BLaER1 treated with 17β-estradiol and CSF1 and Interleukin-3, amounts not matched to agents 10 nM and 100 nM (cell line): Measurements from ENCODE around the gene CDCP1.

Experiments
- H3K27ac ChIP-seq, 11 experiments: shearing (Covaris generic); formaldehyde crosslinking; 2 replicates each; pipeline ENCODE4 v1.8.1; 2022
- H3K27me3 ChIP-seq, 11 experiments: shearing (Covaris generic); formaldehyde crosslinking; 2 replicates each; pipeline ENCODE4 v1.8.1; 2022
- H3K36me3 ChIP-seq, 11 experiments: shearing (Covaris generic); formaldehyde crosslinking; 2 replicates each; pipeline ENCODE4 v1.8.1; 2022
- H3K4me1 ChIP-seq, 10 experiments: shearing (Covaris generic); formaldehyde crosslinking; 2 replicates each; pipeline ENCODE4 v1.8.1; 2022
- H3K4me2 ChIP-seq, 11 experiments: shearing (Covaris generic); formaldehyde crosslinking; 2 replicates each; pipeline ENCODE4 v1.8.1; 2022
- H3K4me3 ChIP-seq, 10 experiments: shearing (Covaris generic); formaldehyde crosslinking; 2 replicates each; pipeline ENCODE4 v1.8.1; 2022
- H3K9ac ChIP-seq, 11 experiments: shearing (Covaris generic); formaldehyde crosslinking; 2 replicates each; pipeline ENCODE4 v1.8.1; 2022
- H3K9me3 ChIP-seq, 11 experiments: shearing (Covaris generic); formaldehyde crosslinking; replicated peaks in 1 of 11; 2 replicates each; pipeline ENCODE4 v1.8.1; 2022
- H4K20me1 ChIP-seq, 11 experiments: shearing (Covaris generic); formaldehyde crosslinking; 2 replicates each; pipeline ENCODE4 v1.8.1; 2022
- Cebpa-rat ChIP-seq, 11 experiments: shearing (Covaris generic); IDR thresholded peaks; 2 replicates each; pipeline ENCODE4 v1.8.1; 2022

Gene CDCP1

DNA sequence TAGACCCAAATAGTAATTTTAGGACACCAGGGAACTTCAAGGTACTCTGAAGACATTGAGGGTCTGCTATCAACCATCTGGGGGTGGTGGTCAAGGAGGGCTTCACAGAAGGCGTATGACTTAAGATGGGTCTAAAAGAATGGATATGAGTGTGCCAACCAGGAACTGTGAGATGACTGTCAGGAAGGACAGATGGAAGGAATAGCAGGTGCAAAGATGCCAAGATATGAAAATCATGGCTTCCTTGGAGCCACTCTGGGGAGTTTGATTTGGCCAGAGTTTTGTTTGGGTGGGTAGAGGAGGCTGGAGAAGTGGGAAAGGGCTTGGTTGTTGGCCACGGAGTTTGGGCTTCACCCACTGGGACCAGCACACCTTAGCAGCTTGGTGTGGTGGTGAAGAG, 21.2 kb downstream of the CDCP1 start:
- H4K20me1 ChIP-seq = no peaks in the 10 kb centered on the region
- no peaks in the 10 kb centered on the region for H3K36me3 ChIP-seq
- no peak overlapping the region for H3K9ac ChIP-seq
- no peaks in the 10 kb centered on the region for H3K27me3 ChIP-seq
- H3K4me3 ChIP-seq = no peak overlapping the region
- TF ChIP-seq Cebpa-rat (IDR thresholded peaks at IDR 0.05) = no peak
- H3K4me2 ChIP-seq = peak overlapping the region in 3 of 11 experiments; percentile 71 to 79 (median 74); a peak in 6 of 22 replicates
- no peaks in the 10 kb centered on the region for H3K9me3 ChIP-seq
- peaks cover 0 to 74% (median 7%) of the 10 kb centered on the region in 10 experiments; a peak in 10 of 20 replicates for H3K4me1 ChIP-seq
- H3K27ac ChIP-seq = no peak overlapping the region

DNA sequence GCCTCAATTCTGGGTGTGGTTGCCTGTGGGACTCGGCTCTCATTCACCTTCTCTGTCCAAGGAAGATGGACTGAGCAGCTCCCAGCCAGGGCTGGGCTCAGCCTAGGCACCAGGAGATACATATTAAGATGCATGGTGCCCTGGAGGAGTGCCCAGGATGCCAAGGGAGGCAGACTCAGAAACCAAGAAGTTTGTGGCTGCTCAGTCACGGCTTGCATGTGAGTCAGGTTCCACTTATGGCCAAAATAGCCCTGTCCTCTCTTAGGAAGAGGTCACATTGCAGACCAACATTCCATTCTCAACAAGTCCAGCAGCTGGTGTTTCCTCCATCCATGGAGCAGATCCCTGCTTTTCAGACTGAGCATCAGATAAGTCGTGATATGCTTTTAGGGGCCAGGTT, 21.8 kb downstream of the CDCP1 start:
- peak overlapping the region in 5 of 11 experiments; percentile 57 to 79 (median 72); a peak in 8 of 22 replicates for H3K4me2 ChIP-seq
- no peak for TF ChIP-seq Cebpa-rat (IDR thresholded peaks at IDR 0.05)
- peaks cover 0 to under 1% (median 0%) of the 10 kb centered on the region in 11 experiments; a peak in 1 of 22 replicates for H4K20me1 ChIP-seq
- H3K27ac ChIP-seq = no peak overlapping the region
- peaks cover 0 to 80% (median 7%) of the 10 kb centered on the region in 10 experiments; a peak in 10 of 20 replicates for H3K4me1 ChIP-seq
- no peaks in the 10 kb centered on the region for H3K36me3 ChIP-seq
- no peaks in the 10 kb centered on the region for H3K27me3 ChIP-seq
- no peak overlapping the region for H3K4me3 ChIP-seq
- H3K9me3 ChIP-seq = no peaks in the 10 kb centered on the region
- no peak overlapping the region for H3K9ac ChIP-seq

DNA sequence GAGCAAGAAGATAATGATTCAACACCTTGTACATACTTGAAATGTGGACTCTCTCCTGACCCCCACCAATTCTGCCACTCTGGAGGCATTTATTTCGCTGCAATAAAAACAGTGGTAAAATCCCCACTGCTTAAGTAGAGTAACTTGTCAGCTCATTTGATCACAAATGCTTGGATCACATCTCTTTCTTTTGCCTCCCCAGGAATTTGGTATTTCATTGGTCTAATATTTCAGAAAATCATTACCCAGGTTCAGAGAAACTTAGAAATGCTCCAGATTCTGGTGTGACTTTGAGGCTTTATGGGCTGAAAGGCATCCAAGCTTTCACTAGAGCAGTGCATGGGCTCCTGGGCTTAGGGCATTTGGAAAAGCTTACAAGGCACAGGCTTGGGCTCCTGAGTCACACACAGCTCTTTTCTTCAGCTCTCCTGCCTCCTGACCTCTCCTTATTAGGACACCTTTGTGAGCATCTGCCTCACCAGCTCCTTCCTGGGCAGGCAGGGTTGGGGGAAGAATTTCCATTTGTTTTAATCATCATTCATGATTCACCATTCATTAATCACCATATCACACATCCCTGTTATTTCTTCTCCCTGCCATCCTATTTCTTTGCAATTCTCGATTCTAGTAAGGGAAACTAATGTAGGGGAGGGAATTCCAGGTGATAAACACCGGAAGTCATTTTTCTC, 22.5 kb downstream of the CDCP1 start:
- Histone ChIP-seq H3K9me3 (no peaks in the 10 kb centered on the region), H3K27ac (peak overlapping the region in 3 of 11 experiments; percentile 41 to 59 (median 47); a peak in 6 of 22 replicates), H3K27me3 (no peaks in the 10 kb centered on the region), H3K36me3 (no peaks in the 10 kb centered on the region), H3K9ac (no peak overlapping the region; a peak in 1 of 22 replicates), H4K20me1 (peaks cover 0 to 4% (median 0%) of the 10 kb centered on the region in 11 experiments; a peak in 1 of 22 replicates), H3K4me3 (no peak overlapping the region), H3K4me2 (peak overlapping the region in 6 of 11 experiments; percentile 39 to 79 (median 72); a peak in 10 of 22 replicates), H3K4me1 (peaks cover 0 to 84% (median 8%) of the 10 kb centered on the region in 10 experiments; a peak in 12 of 20 replicates)
- TF ChIP-seq Cebpa-rat (IDR thresholded peaks at IDR 0.05) = no peak

DNA sequence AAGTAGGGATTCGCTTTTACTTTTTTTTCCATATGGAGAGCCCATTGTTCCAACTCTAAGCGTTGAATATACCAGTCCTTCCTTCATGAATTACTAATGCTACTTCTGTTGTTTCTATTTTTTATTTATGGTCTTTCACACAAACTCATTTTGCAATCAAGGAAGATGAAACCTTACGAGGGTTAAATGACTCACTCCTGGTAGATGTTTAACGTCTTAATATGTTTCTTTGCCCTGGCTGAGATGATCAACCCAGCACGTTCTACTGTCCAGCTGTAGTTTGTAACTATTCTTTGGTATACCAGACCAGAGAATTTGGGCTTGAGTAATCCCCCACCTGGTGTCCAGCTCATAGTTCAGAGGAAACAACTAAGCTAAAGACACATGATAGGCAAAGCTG, 23.1 kb downstream of the CDCP1 start:
- H3K27ac ChIP-seq = peak overlapping the region in 3 of 11 experiments; percentile 41 to 59 (median 47); a peak in 6 of 22 replicates
- peaks cover 0 to 4% (median 0%) of the 10 kb centered on the region in 11 experiments; a peak in 1 of 22 replicates for H4K20me1 ChIP-seq
- TF ChIP-seq Cebpa-rat (IDR thresholded peaks at IDR 0.05) = no peak
- no peak overlapping the region; a peak in 1 of 22 replicates for H3K9ac ChIP-seq
- no peaks in the 10 kb centered on the region for H3K27me3 ChIP-seq
- peak overlapping the region in 7 of 11 experiments; percentile 14 to 79 (median 71); a peak in 12 of 22 replicates for H3K4me2 ChIP-seq
- H3K36me3 ChIP-seq = no peaks in the 10 kb centered on the region
- peaks cover 2 to 90% (median 15%) of the 10 kb centered on the region in 10 experiments; a peak in 17 of 20 replicates for H3K4me1 ChIP-seq
- no peaks in the 10 kb centered on the region for H3K9me3 ChIP-seq
- no peak overlapping the region for H3K4me3 ChIP-seq

DNA sequence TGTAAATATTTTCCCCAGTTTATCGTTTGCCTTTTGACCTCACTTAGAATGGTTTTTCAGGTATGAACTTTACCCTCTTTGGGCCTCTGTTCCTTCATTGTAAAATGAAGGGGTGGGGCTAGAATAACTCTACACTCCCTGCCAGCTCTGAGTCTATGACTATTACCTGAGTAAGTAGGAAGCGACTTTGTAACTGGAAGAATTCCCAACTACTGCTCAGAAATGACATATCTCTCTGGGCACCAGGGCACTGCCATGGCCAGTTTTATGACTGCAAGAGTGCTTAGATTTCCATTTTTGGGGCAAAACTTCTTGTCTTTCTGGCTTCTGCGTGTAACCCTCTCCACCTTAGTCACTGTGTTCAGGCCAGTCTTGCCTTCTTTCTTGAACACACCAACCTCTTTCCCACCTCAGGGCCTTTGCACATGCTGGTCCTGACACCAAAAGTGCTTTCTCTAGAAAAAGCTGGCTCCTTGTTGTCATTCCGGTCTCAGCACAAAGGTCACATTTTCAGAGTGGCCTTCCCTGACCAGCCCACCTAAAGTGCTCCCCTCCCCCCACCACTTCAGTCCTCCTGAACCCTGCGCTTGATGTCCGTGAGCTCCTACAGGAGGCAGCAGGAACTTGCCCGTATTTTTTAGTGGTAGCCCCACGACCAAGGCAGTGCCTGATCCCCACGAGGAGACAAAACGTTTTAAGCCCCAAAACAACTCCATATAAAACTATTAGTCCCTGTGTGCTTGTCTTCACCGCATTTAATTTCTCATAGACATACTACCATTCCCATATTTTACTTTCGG, 25.6 kb downstream of the CDCP1 start:
- Histone ChIP-seq H3K36me3 (no peaks in the 10 kb centered on the region), H4K20me1 (peaks cover 0 to 4% (median 0%) of the 10 kb centered on the region in 11 experiments; a peak in 1 of 22 replicates), H3K4me1 (peaks cover 6 to 73% (median 19%) of the 10 kb centered on the region in 10 experiments; a peak in 17 of 20 replicates), H3K9ac (no peak overlapping the region), H3K4me3 (no peak overlapping the region), H3K9me3 (no peaks in the 10 kb centered on the region), H3K27ac (no peak overlapping the region), H3K27me3 (no peaks in the 10 kb centered on the region), H3K4me2 (no peak overlapping the region)
- TF ChIP-seq Cebpa-rat (IDR thresholded peaks at IDR 0.05) = no peak

DNA sequence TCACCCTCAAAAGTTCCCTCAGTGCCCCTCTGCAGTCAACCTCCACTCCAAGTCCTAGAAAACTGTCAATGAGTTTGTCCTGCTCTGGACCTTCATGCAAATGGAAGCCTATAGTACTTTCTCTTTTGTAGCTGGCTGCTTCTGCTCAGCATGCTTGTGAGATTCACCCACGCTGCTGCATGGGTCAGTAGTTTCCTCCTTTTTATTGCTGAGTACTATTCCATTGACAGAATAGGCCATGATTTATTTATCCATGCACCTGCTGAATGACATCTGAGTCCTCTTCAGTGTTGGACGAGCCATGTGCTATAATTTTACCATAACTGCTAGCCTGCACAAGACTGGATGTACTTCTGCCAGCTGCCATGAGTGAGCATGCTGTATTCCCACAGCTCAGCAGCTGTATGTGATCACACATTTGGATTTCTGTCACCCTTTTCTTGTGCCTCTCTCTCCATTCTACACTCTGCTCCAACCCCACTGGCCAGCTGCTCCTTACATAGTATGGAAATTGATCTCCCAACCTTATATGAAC, 26.3 kb downstream of the CDCP1 start:
- Histone ChIP-seq H3K9me3 (no peaks in the 10 kb centered on the region), H3K4me1 (peaks cover 6 to 66% (median 19%) of the 10 kb centered on the region in 10 experiments; a peak in 17 of 20 replicates), H3K4me2 (no peak overlapping the region), H3K4me3 (no peak overlapping the region), H3K27me3 (no peaks in the 10 kb centered on the region), H3K27ac (no peak overlapping the region), H3K36me3 (no peaks in the 10 kb centered on the region), H4K20me1 (peaks cover 0 to 4% (median 0%) of the 10 kb centered on the region in 11 experiments; a peak in 1 of 22 replicates), H3K9ac (no peak overlapping the region)
- no peak for TF ChIP-seq Cebpa-rat (IDR thresholded peaks at IDR 0.05)

DNA sequence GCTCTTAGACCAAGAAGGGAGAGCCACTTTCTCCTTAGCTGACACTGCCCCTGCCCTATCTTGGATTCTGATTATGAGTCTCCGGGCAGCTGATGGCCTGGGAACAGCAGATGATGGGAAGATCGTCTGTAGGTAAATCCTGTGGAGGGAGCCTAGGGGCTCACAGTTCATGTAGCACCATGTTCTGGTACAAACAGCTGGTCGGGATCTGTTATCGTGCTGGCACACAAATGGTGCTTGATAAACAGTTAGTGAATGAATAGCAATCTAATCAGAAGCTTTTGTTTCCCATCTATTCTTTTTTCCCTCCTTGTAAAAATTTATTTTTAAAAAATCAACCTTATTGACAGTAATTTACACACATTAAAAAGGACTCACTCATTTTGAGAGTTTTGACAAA, 26.8 kb downstream of the CDCP1 start:
- Histone ChIP-seq H3K36me3 (no peaks in the 10 kb centered on the region), H3K9ac (no peak overlapping the region), H4K20me1 (peaks cover 0 to 4% (median 0%) of the 10 kb centered on the region in 11 experiments; a peak in 1 of 22 replicates), H3K4me1 (peaks cover 6 to 61% (median 19%) of the 10 kb centered on the region in 10 experiments; a peak in 17 of 20 replicates), H3K27me3 (no peaks in the 10 kb centered on the region), H3K4me2 (peak overlapping the region in 1 of 11 experiments; percentile 54; a peak in 1 of 22 replicates), H3K27ac (no peak overlapping the region), H3K4me3 (no peak overlapping the region), H3K9me3 (no peaks in the 10 kb centered on the region)
- TF ChIP-seq Cebpa-rat (IDR thresholded peaks at IDR 0.05) = no peak

DNA sequence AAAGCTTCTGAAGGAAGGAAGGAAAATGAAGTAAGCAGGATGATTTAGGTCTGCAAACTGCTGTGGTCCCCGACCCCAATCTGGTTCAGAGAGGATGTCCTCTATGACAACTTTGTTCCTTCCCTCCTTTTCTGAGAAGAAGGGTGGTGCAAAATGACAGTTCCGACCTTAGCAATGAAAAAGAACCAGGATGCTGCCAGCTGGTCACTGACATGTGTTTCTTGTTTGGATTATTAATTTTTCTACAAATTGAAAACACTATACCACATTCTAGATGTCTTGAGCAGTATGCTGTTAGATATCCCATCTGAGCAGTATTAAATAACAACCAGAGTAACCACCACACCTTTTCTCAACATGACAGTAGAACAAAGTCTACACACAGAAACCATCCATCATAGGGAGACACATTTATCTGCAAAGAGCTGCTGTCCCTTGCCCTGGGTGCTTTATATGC, 27.5 kb downstream of the CDCP1 start:
- Histone ChIP-seq H3K27me3 (no peaks in the 10 kb centered on the region), H4K20me1 (peaks cover 0 to 4% (median 0%) of the 10 kb centered on the region in 11 experiments; a peak in 1 of 22 replicates), H3K36me3 (no peaks in the 10 kb centered on the region), H3K4me2 (peak overlapping the region in 9 of 11 experiments; percentile 3 to 54 (median 20); a peak in 13 of 22 replicates), H3K27ac (no peak overlapping the region), H3K9me3 (no peaks in the 10 kb centered on the region), H3K9ac (no peak overlapping the region), H3K4me1 (peaks cover 6 to 57% (median 18%) of the 10 kb centered on the region in 10 experiments; a peak in 17 of 20 replicates), H3K4me3 (no peak overlapping the region)
- TF ChIP-seq Cebpa-rat (IDR thresholded peaks at IDR 0.05) = no peak
